GM10248 (cell line): ENCODE measurements around the gene CCN5.

ENCODE experiments used
- CTCF ChIA-PET: fragments of 300-600 bp; sonication (Branson Sonifier 250); formaldehyde crosslinking; extraction: SDS; loops from one replicate; lab custom pipeline; 2021; ENCODE audit warnings: antibody characterized with exemption; lab: Yijun Ruan, JAX
- POLR2A ChIA-PET: fragments of 350-650 bp; sonication (Branson Sonifier 250); formaldehyde crosslinking; extraction: SDS; loops from one replicate; lab custom pipeline; 2020; ENCODE audit warnings: antibody characterized with exemption; lab: Yijun Ruan, JAX
- DNase-seq: peaks from one replicate; pipeline ENCODE4 v3.0.0; 2012; ENCODE audit errors: extremely low spot score
- CTCF ChIP-seq: IDR thresholded peaks from 2 replicates; pipeline ENCODE4 v1.5.1; 2012; ENCODE audit warnings: mild to moderate bottlenecking, low read depth; ENCODE audit errors: extremely low read depth, missing control alignments, control extremely low read depth

Gene CCN5

GRCh38 chr20:44736170-44737021, 21.2 kb downstream of the CCN5 start:
- no peak for TF ChIP-seq CTCF
- DNase-seq: no peak
- CTCF ChIA-PET: interaction anchor here (0.9 to 8.5 kb wide), 3 partner anchors 10 to 53 kb away, joined by 3 to 63 read pairs (median 4); partner anchors contain the start of gene KCNK15

GRCh38 chr20:44737116-44737515, 21.9 kb downstream of the CCN5 start:
- no peak for DNase-seq
- no peak for TF ChIP-seq CTCF
- POLR2A ChIA-PET: no interaction called here
- CTCF ChIA-PET: interaction anchor here (0.9 to 8.5 kb wide), 3 partner anchors 9 to 53 kb away, joined by 3 to 63 read pairs (median 4); partner anchors contain the start of gene KCNK15

More at GRCh38 chr20:44736170-44737021, 21.2 kb downstream of the CCN5 start:
- POLR2A ChIA-PET: no interaction called here

GRCh38 chr20:44738813-44739477, 23.8 kb downstream of the CCN5 start:
- CTCF ChIA-PET: interaction anchor here (1.8 to 8.5 kb wide), 2 partner anchors 9 to 55 kb away, joined by 9 to 63 read pairs; no protein-coding TSS in a partner anchor
- peak; percentile 69 for DNase-seq
- no peak for TF ChIP-seq CTCF
- POLR2A ChIA-PET: no interaction called here

GRCh38 chr20:44739942-44740341, 24.8 kb downstream of the CCN5 start:
- ChIA-PET CTCF (interaction anchor here (8.5 kb wide), 1 partner anchor 56 kb away, joined by 63 read pairs; no protein-coding TSS in a partner anchor), POLR2A (no interaction called here)
- DNase-seq: no peak
- no peak for TF ChIP-seq CTCF

GRCh38 chr20:44742304-44743079, 27.3 kb downstream of the CCN5 start:
- DNase-seq: no peak
- ChIA-PET CTCF (interaction anchor here (0.7 to 8.5 kb wide), 4 partner anchors 10 to 354 kb away, joined by 3 to 63 read pairs (median 8); no protein-coding TSS in a partner anchor), POLR2A (no interaction called here)
- TF ChIP-seq CTCF: no peak

- no peak for TF ChIP-seq CTCF
- CTCF ChIA-PET: interaction anchor here (0.7 to 8.5 kb wide), 5 partner anchors 10 to 353 kb away, joined by 3 to 63 read pairs (median 4); no protein-coding TSS in a partner anchor
- POLR2A ChIA-PET: no interaction called here
These were observed 28.0 kb downstream of the CCN5 start for GRCh38 chr20:44743080-44743701.

More at GRCh38 chr20:44743080-44743701, 28.0 kb downstream of the CCN5 start:
- DNase-seq: no peak
